ENCODE measurements around the gene TMEM53. TPM values are rescaled to one million over a fixed set of nuclear protein-coding genes. Genes with fewer than 3 reads are reported as not detected.
A peak's percentile ranks its signal among the peaks of the same experiment; 100 is the strongest.

Gene TMEM53
- total and polyA plus RNA-seq, 8 donors, result 2.4 to 22.8 (median 7.0) TPM

- no peaks in the 10 kb centered on the region for H3K27me3 ChIP-seq
- peaks cover 48 to 97% (median 91%) of the 10 kb centered on the region in 4 donors for H3K36me3 ChIP-seq
- WGBS, 5 donors, result 71 to 88% (median 73%) methylated on average over 2 of the region's 2 CpGs
- DNase-seq, result no peak
- no peaks in the 10 kb centered on the region for H3K9me3 ChIP-seq
- H3K4me1 ChIP-seq, result peaks cover 11 to 53% (median 29%) of the 10 kb centered on the region in 4 donors
- intact Hi-C loops (cut with DNase I; ENCODE audit: low total_unique reads), result no loop called here
- H3K27ac ChIP-seq, result peak overlapping the region in 1 of 5 donors; percentile 81
- H3K4me3 ChIP-seq, result no peak overlapping the region
- TF ChIP-seq POLR2A (IDR thresholded peaks at IDR 0.05) (no peak), EP300 (IDR thresholded peaks at IDR 0.05) (no peak), CTCF (IDR thresholded peaks at IDR 0.05) (no peak), POLR2AphosphoS5 (IDR thresholded peaks at IDR 0.05) (no peak)
These were observed 26.4 kb downstream of the TMEM53 start for GRCh38 chr1:44647896-44648295.

DNA sequence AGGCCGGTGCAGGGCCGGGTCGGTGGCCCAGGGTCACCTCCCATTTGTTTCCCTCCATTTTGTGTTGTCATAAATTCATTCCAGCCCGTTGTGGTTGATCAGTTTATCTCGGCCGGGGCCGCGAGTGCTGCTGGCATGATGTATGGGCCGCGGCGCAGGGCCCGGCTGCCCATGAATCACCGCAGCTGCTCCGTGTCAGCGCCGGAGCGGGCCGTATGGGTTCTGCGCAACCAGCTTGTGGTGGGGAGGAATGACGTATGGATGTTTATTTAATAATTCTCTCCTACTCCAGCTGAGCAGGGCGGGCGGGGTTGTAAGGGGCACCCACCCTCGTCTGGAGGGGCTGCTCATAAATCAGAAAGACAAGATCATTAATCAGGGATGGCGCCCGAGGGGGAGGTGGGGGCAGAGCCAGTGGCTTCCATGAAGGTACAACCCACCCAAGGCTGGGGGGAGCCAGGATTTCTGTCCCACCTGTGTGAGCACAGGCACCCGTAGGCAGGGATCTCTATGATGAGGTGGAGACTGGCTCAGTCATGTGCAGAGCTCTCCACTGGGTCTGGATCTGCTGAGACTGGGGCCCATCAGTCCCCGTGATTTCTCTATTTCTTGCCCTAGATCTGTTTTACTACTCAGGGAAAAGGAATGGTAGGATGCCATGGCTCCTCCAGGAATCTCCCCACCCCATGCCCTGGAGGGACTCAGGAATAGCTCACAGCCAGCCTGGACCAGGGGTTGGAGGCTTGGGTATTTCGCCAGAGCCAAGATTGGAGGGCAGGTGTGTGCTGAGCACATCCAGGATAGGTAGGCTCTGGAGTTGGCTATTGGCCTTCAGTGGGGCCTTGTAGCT, 27.8 kb downstream of the TMEM53 start:
- Histone ChIP-seq H3K4me1 (peaks cover 11 to 67% (median 38%) of the 10 kb centered on the region in 4 donors), H3K9me3 (no peaks in the 10 kb centered on the region), H3K36me3 (peaks cover 52 to 100% (median 99%) of the 10 kb centered on the region in 4 donors), H3K27me3 (no peaks in the 10 kb centered on the region), H3K27ac (peak overlapping the region in 4 of 5 donors; percentile 71 to 82 (median 76)), H3K4me3 (no peak overlapping the region)
- intact Hi-C loops (cut with DNase I; ENCODE audit: low total_unique reads), result no loop called here
- peak in 1 of 2 donors; percentile 74 for DNase-seq
- WGBS, 5 donors, result 73 to 85% (median 76%) methylated on average over 28 of the region's 28 CpGs
- TF ChIP-seq POLR2AphosphoS5 (IDR thresholded peaks at IDR 0.05) (peak in 2 of 3 donors; percentile 36 to 77), CTCF (IDR thresholded peaks at IDR 0.05) (no peak)

DNA sequence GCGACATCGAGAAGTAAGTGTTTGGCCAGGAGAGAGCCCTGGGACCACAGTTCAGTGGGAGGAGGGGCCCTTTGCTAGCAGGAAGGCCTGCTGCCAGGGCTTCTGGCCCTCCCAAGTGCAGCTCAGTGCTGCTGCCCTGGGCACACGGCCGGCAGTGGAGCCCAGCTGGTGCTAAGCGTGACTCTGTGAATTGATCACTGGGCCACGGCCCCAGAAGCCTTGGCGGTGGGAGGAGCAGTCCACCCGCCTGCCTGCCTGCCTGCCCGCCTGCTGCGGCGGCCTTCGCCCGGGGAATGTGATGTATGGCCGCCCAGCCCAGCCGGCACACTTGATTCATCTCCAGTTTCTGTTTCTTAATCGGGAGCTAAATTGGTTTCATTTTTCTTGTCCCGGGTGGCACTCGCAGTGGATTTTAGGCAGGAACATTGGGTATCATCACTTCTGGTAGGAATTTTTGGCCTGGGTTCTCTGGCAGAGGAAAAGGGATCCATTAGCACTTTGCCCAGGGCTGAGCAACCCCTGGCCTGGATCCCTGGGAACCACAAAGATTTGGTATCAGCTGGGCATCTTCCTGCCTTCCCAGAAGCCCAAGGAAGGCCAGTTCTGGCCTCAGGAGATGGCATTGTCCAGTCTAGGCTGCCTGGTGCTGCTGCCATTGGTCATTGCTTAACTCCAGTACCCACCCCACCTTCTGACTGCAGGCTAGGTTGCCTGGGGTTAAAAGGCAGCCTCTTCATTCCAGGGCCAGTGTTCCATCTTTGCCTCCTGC, 28.6 kb downstream of the TMEM53 start:
- Histone ChIP-seq H3K4me3 (no peak overlapping the region), H3K36me3 (peaks cover 53 to 100% (median 99%) of the 10 kb centered on the region in 4 donors), H3K4me1 (peaks cover 11 to 72% (median 38%) of the 10 kb centered on the region in 4 donors), H3K9me3 (no peaks in the 10 kb centered on the region), H3K27me3 (no peaks in the 10 kb centered on the region), H3K27ac (peak overlapping the region in 4 of 5 donors; percentile 71 to 82 (median 76))
- WGBS, 5 donors, result 61 to 86% (median 67%) methylated on average over 11 to 18 of the region's 18 CpGs
- TF ChIP-seq CTCF (IDR thresholded peaks at IDR 0.05), result no peak
- no peak for TF ChIP-seq POLR2A (IDR thresholded peaks at IDR 0.05)
- peak; percentile 20 to 68 (median 44) for TF ChIP-seq POLR2AphosphoS5 (IDR thresholded peaks at IDR 0.05)
- intact Hi-C loops (cut with DNase I; ENCODE audit: low total_unique reads), result no loop called here
- DNase-seq, result peak; percentile 38 to 54

DNA sequence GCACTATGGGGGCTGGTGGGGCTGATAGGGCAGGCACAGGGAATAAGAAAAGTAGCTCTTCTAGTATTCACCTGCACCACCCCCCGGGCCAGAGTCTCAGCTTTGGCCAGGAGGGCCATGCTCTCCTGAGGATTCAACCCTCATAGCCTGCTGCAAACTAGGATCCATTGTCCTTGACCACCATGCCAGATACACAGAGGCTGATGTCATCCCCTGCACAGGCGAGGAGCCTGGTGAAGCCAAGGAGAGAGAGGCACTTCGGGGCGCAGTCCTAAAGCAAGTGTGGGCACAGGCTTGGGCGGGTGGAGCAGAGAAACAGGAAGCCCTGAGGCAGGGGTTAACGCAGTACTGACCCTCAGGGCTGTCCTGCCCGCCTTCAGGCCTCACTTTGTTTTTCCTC, 29.5 kb downstream of the TMEM53 start:
- no peak for TF ChIP-seq CTCF (IDR thresholded peaks at IDR 0.05)
- TF ChIP-seq EP300 (IDR thresholded peaks at IDR 0.05), result no peak
- no peak for TF ChIP-seq POLR2AphosphoS5 (IDR thresholded peaks at IDR 0.05)
- no peak for TF ChIP-seq POLR2A (IDR thresholded peaks at IDR 0.05)
- Histone ChIP-seq H3K4me3 (no peak overlapping the region), H3K27ac (peak overlapping the region in 4 of 5 donors; percentile 71 to 82 (median 76)), H3K36me3 (peaks cover 53 to 100% (median 99%) of the 10 kb centered on the region in 4 donors), H3K4me1 (peaks cover 11 to 72% (median 38%) of the 10 kb centered on the region in 4 donors), H3K9me3 (no peaks in the 10 kb centered on the region), H3K27me3 (no peaks in the 10 kb centered on the region)
- intact Hi-C loops (cut with DNase I; ENCODE audit: low total_unique reads), result no loop called here
- no peak for DNase-seq
- 86 to 90% (median 90%) methylated on average over 6 to 7 of the region's 7 CpGs for WGBS, 5 donors

Measured in stomach (tissue), 9 donors.